SK-N-SH (cell line): ENCODE data around the gene BCAS3. TPM values are rescaled to one million over a fixed set of nuclear protein-coding genes. Genes with fewer than 3 reads are reported as not detected.
A peak's percentile ranks its signal among the peaks of the same experiment; 100 is the strongest.

Experiments
- CTCF ChIA-PET: fragments of 300-600, 350-600 bp; formaldehyde crosslinking; extraction: SDS; loops from one replicate; lab custom pipeline; 2021; lab: Yijun Ruan, JAX
- POLR2A ChIA-PET: fragments of 350-600 bp; sonication (Branson Sonifier 250); formaldehyde crosslinking; extraction: SDS; loops from one replicate; lab custom pipeline; 2020; ENCODE audit warnings: antibody characterized with exemption, inconsistent platforms; lab: Yijun Ruan, JAX
- DNase-seq: peaks from one replicate; pipeline ENCODE4 v3.0.0; 2012
- H2AFZ ChIP-seq: fragments of 200-600 bp; sonication (generic); 2 replicates; pipeline ENCODE4 v1.8.1; 2016; ENCODE audit warnings: antibody characterized with exemption, mild to moderate bottlenecking, low read depth
- H3F3A ChIP-seq: fragments of 200-600 bp; sonication (generic); replicated peaks from 2 replicates; pipeline ENCODE3; 2016; ENCODE audit warnings: antibody characterized with exemption, mild to moderate bottlenecking; ENCODE audit not compliant: insufficient read depth
- H3K27ac ChIP-seq, 2 experiments: fragments of 200-500 bp in 1 of 2; fragments of 200-600 bp in 1 of 2; sonication (Bioruptor generic) in 1 of 2; sonication (generic), shearing (Covaris generic) in 1 of 2; 2 replicates each; pipeline versions ENCODE4 v1.5.1 to v1.6.1; 2014 to 2016; ENCODE audit warnings: low read depth in 2 of 2, inconsistent platforms in 1 of 2, low read length in 1 of 2, mild to moderate bottlenecking in 1 of 2, mixed read lengths in 1 of 2
- H3K27me3 ChIP-seq: fragments of 200-600 bp; sonication (generic), shearing (Covaris generic); 2 replicates; pipeline ENCODE4 v1.6.1; 2016; ENCODE audit warnings: mixed run types; ENCODE audit not compliant: insufficient read depth
- H3K36me3 ChIP-seq, 2 experiments: fragments of 200-500 bp in 1 of 2; fragments of 200-600 bp in 1 of 2; sonication (Bioruptor generic) in 1 of 2; sonication (generic) in 1 of 2; replicated peaks in 1 of 2; 2 replicates each; pipeline versions ENCODE3 to v1.5.1; 2014 to 2016; ENCODE audit warnings: low read length in 1 of 2, mild to moderate bottlenecking in 1 of 2; ENCODE audit not compliant: insufficient read depth in 2 of 2, control insufficient read depth in 1 of 2
- H3K4me1 ChIP-seq, 2 experiments: fragments of 200-500 bp in 1 of 2; fragments of 200-600 bp in 1 of 2; sonication (Bioruptor generic) in 1 of 2; sonication (generic), shearing (Covaris generic) in 1 of 2; 2 replicates each; pipeline versions ENCODE4 v1.5.1 to v1.6.1; 2014 to 2016; ENCODE audit warnings: low read depth in 1 of 2, low read length in 1 of 2, mixed run types in 1 of 2; ENCODE audit not compliant: insufficient read depth in 2 of 2, control insufficient read depth in 1 of 2
- H3K4me2 ChIP-seq: fragments of 200-600 bp; sonication (generic), shearing (Covaris generic); 2 replicates; pipeline ENCODE4 v1.6.1; 2017; ENCODE audit warnings: mixed run types
- H3K4me3 ChIP-seq, 2 experiments: fragments of 200-500 bp in 1 of 2; fragments of 200-600 bp in 1 of 2; sonication (Bioruptor generic) in 1 of 2; sonication (generic), shearing (Covaris generic) in 1 of 2; 2 replicates each; pipeline versions ENCODE4 v1.5.1 to v1.8.1; 2014 to 2016; ENCODE audit warnings: low read depth in 2 of 2, inconsistent platforms in 1 of 2, low read length in 1 of 2, mild to moderate bottlenecking in 1 of 2, mixed read lengths in 1 of 2, moderate library complexity in 1 of 2
- H3K79me2 ChIP-seq: fragments of 200-600 bp; sonication (generic); 2 replicates; pipeline ENCODE4 v1.8.1; 2017; ENCODE audit warnings: mild to moderate bottlenecking; ENCODE audit not compliant: insufficient read depth
- H3K9ac ChIP-seq: fragments of 200-600 bp; sonication (generic); 2 replicates; pipeline ENCODE4 v1.6.1; 2017; ENCODE audit warnings: mixed run types
- H3K9me2 ChIP-seq: fragments of 200-600 bp; sonication (generic); 2 replicates; pipeline ENCODE4 v1.6.1; 2017; ENCODE audit warnings: mixed run types
- H3K9me3 ChIP-seq: fragments of 200-600 bp; sonication (generic); 2 replicates; pipeline ENCODE4 v1.6.1; 2017; ENCODE audit warnings: mixed run types, mild to moderate bottlenecking, moderate library complexity
- H4K20me1 ChIP-seq: fragments of 200-600 bp; sonication (generic); 2 replicates; pipeline ENCODE4 v1.6.1; 2017; ENCODE audit warnings: mild to moderate bottlenecking, mixed run types; ENCODE audit not compliant: insufficient read depth
- FOXJ3 ChIP-seq: sonication (generic); formaldehyde crosslinking; IDR thresholded peaks from 2 replicates; pipeline ENCODE4 v1.5.1; 2020; ENCODE audit warnings: mild to moderate bottlenecking, missing genetic modification reagents
- FOXM1 ChIP-seq: IDR thresholded peaks from 2 replicates; pipeline ENCODE4 v1.4.0; 2012; ENCODE audit warnings: low read depth, mild to moderate bottlenecking
- GATA2 ChIP-seq: sonication (generic); formaldehyde crosslinking; IDR thresholded peaks from 2 replicates; pipeline ENCODE4 v1.5.0; 2020; ENCODE audit warnings: mild to moderate bottlenecking, missing genetic modification reagents
- IRF3 ChIP-seq: fragments of 150-350 bp; IDR thresholded peaks from 2 replicates; pipeline ENCODE4 v1.6.1; 2016; ENCODE audit warnings: mild to moderate bottlenecking, low read depth, low read length
- JUND ChIP-seq: IDR thresholded peaks from 2 replicates; pipeline ENCODE4 v1.4.0; 2012
- MEF2A ChIP-seq: IDR thresholded peaks from 2 replicates; pipeline ENCODE4 v1.4.0; 2012; ENCODE audit warnings: low read depth, borderline replicate concordance
- MXI1 ChIP-seq: IDR thresholded peaks from 2 replicates; pipeline ENCODE4 v1.6.1; 2012; ENCODE audit warnings: mild to moderate bottlenecking, low read depth, low read length, improper control_type of control experiment
- POLR2AphosphoS5 ChIP-seq: IDR thresholded peaks from 2 replicates; pipeline ENCODE4 v1.6.1; 2012; ENCODE audit warnings: low read depth, low read length
- RAD21 ChIP-seq: IDR thresholded peaks from 2 replicates; pipeline ENCODE4 v1.6.1; 2012; ENCODE audit warnings: mild to moderate bottlenecking, low read length
- RCOR1 ChIP-seq: fragments of 150-350 bp; IDR thresholded peaks from 2 replicates; pipeline ENCODE4 v1.6.1; 2017; ENCODE audit warnings: antibody characterized with exemption, low read length
- RFX5 ChIP-seq: IDR thresholded peaks from 2 replicates; pipeline ENCODE4 v1.6.1; 2012; ENCODE audit warnings: mild to moderate bottlenecking, improper control_type of control experiment, low read length
- RXRA ChIP-seq: IDR thresholded peaks from 2 replicates; pipeline ENCODE4 v1.4.0; 2012; ENCODE audit warnings: low read depth, mild to moderate bottlenecking, borderline replicate concordance
- SIN3A ChIP-seq: IDR thresholded peaks from 2 replicates; pipeline ENCODE4 v1.6.1; 2012; ENCODE audit warnings: low read depth, mild to moderate bottlenecking, low read length, moderate library complexity, borderline replicate concordance
- SMC3 ChIP-seq: IDR thresholded peaks from 2 replicates; pipeline ENCODE4 v1.6.1; 2012; ENCODE audit warnings: low read depth, low read length, improper control_type of control experiment
- TAF1 ChIP-seq: IDR thresholded peaks from 2 replicates; pipeline ENCODE4 v1.6.1; 2012; ENCODE audit warnings: low read depth, mild to moderate bottlenecking, low read length, moderate library complexity, borderline replicate concordance
- USF2 ChIP-seq: fragments of 150-350 bp; IDR thresholded peaks from 2 replicates; pipeline ENCODE4 v1.6.1; 2017; ENCODE audit warnings: antibody characterized with exemption, low read length, low read depth, borderline replicate concordance
- ZBTB33 ChIP-seq: IDR thresholded peaks from 2 replicates; pipeline ENCODE4 v1.4.0; 2012; ENCODE audit warnings: low read depth, borderline replicate concordance
- whole genome bisulfite sequencing: methylation state at CpG from one replicate; pipeline ENCODE4 v1.1.6; 2017; ENCODE audit warnings: low lambda C conversion rate; 5-methylcytosine and 5-hydroxymethylcytosine counted together
- polyA plus RNA-seq, 3 experiments: library from polyadenylated mRNA; depleted of rRNA; stranded (reverse); fragments of >200 nt; gene quantifications; 2 replicates each; pipeline ENCODE4 v1.2.3, GENCODE V29; 2012

The BCAS3 gene
- polyA plus RNA-seq, 1 of the 3 experiments (the other 2 are of a cell fraction): 5.9 TPM

- H3K4me2 ChIP-seq: no peak overlapping the region
- no peaks in the 10 kb centered on the region for H3K27me3 ChIP-seq
- ChIA-PET CTCF (interaction anchor here (0.8 to 3.3 kb wide), 6 partner anchors 8 to 262 kb away, joined by 3 to 14 read pairs (median 5); partner anchors contain the start of gene TBX2), POLR2A (interaction anchor here (0.6 to 1.9 kb wide), 2 partner anchors 230 to 246 kb away, joined by 3 to 7 read pairs; no protein-coding TSS in a partner anchor)
- no peaks in the 10 kb centered on the region for H3K9me3 ChIP-seq
- no peaks in the 10 kb centered on the region for H3K9me2 ChIP-seq
- peaks cover 19% of the 10 kb centered on the region for H3F3A ChIP-seq
- no peak overlapping the region for H3K4me3 ChIP-seq
- peaks cover 13 to 44% of the 10 kb centered on the region in 2 experiments for H3K4me1 ChIP-seq
- H3K36me3 ChIP-seq: no peaks in the 10 kb centered on the region
- peak overlapping the region in 1 of 2 experiments; percentile 97; a peak in 2 of 4 replicates for H3K27ac ChIP-seq
- H4K20me1 ChIP-seq: no peaks in the 10 kb centered on the region
- no peak for DNase-seq
- H2AFZ ChIP-seq: no peak overlapping the region
- TF ChIP-seq RXRA (no peak), SIN3A (no peak), TAF1 (no peak), FOXM1 (no peak), GATA2 (CRISPR knock-in tag) (no peak), SMC3 (no peak), MEF2A (no peak), RCOR1 (no peak), RFX5 (no peak), JUND (no peak), RAD21 (no peak), ZBTB33 (no peak), USF2 (no peak), IRF3 (no peak), POLR2AphosphoS5 (no peak), MXI1 (no peak), FOXJ3 (CRISPR knock-in tag) (no peak)
- no peak overlapping the region for H3K9ac ChIP-seq
- H3K79me2 ChIP-seq: no peaks in the 10 kb centered on the region
- WGBS: 78% methylated on average over 3 of the region's 3 CpGs
Measured at GRCh38 chr17:61150686-61151299, 473.1 kb downstream of the BCAS3 start.
